GM12874 (cell line): ENCODE data around the gene VAPA.

Experiments used
- TF ChIP-seq, protein P1 (sequence below): IDR thresholded peaks from 2 replicates; pipeline ENCODE4 v1.5.1; 2011; ENCODE audit warnings: low read depth, mild to moderate bottlenecking, control low read depth, low read length, moderate library complexity; ENCODE audit not compliant: insufficient read depth

VAPA gene

DNA sequence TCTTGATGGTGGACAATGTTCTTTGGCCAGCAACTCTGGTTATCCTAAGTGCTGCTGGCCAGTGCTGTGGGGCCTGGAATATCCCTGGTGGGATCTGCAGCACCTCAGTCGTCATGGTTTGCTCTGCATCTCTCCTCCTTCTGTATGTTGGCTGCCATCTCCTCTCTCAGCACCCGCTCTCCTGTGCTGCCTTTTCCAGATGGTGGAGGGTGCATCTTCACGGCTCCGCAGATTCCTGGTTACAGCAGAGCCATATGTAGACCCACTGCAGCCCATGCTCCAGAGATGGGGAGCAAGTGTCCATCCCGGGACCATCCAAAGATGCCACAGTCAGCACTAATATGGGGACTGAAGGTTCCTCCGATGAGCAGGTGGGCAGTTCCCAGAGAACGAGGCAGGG lies 90.0 kb downstream of the VAPA start:
- TF ChIP-seq, protein P1, sequence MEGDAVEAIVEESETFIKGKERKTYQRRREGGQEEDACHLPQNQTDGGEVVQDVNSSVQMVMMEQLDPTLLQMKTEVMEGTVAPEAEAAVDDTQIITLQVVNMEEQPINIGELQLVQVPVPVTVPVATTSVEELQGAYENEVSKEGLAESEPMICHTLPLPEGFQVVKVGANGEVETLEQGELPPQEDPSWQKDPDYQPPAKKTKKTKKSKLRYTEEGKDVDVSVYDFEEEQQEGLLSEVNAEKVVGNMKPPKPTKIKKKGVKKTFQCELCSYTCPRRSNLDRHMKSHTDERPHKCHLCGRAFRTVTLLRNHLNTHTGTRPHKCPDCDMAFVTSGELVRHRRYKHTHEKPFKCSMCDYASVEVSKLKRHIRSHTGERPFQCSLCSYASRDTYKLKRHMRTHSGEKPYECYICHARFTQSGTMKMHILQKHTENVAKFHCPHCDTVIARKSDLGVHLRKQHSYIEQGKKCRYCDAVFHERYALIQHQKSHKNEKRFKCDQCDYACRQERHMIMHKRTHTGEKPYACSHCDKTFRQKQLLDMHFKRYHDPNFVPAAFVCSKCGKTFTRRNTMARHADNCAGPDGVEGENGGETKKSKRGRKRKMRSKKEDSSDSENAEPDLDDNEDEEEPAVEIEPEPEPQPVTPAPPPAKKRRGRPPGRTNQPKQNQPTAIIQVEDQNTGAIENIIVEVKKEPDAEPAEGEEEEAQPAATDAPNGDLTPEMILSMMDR: no peak

DNA sequence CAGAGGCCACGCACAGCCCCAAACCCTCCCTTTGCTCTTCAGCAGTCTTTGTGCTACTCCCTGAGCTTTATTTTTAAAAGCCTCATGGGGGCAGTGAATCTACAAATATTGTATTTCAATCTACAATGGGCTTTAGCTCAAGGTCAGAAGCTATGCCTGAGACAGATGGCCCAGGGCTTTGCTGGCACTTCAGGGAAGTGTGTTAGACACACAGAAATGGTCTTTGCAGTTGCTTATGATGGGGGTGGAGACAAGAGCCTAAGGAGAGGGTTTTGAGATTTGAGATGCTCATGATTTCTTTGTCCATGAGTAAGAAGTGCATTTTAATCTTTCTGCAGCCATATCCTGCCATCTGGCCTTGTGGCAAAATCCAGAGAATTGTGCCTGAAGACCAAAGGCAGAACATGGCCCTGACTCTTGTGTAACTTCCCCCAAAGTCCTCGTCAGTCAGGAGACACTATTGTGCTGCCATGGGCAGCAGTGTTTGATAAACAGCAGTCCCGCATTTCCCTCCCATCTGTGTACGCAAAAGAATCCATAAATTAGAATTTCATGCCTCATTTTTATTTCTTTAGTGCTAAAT lies 92.6 kb downstream of the VAPA start:
- TF ChIP-seq, protein P1: no peak

DNA sequence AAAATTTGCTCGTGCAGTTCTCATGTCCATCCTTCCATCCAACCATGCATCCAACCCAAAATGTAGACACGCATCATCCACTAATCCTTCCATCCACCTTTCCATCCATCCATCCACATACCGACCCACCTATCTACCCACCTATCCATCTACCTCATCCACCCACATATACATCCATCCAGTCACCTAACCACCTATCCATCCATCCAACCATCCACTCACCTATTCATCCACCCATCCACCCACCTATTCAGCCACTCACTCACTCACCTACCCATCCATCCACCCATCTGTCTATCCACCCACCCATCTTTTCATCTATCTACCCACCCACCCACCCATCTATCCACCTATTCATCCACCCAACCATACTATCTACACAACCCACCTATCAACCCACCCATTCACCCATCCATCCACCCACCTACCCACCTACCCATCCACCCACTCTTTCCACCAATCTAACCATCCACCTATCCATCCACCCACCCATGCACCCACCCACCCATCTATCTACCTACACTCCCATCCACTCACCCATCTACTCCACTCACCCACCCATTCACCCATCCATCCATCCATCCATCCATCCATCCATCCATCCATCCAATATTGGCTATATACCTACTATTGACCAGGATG lies 94.3 kb downstream of the VAPA start:
- TF ChIP-seq, protein P1: no peak
